HTERT RPE-1 (cell line): ENCODE measurements around the gene PCNX2.

Source experiments
- in situ Hi-C: fragments of 300-500 bp; cut with MboI; formaldehyde crosslinking; loops from 4 replicates; pipeline ENCODE4 v1.14.3; 2020; ENCODE audit warnings: low sequenced_read_pairs

Gene PCNX2

DNA sequence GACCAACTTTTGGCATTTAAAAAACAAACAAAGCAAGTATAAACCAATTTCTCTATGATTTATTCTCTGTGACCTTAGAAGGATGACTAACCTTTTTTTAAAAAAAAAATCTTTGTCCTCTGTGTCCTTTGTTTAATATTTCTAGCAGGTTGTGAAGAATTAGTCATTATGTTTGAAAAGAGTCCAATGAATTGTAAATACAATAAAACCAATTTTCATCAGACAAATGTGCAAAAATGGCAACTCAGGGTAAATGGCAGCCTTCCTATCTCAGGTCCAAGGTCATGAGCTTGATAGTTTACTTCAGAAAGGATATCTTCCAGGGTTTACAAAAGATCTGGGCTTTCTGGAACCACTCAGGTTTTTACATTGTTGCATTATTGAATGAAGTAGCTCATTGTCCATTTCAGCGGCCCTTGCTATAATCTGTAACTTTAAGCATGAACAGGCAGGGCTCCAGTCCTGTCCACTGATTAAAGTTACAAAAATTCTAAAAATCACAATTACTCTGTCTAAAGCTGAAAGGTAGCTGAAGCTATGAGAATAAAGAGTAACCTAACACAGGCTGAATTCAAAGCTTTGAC, 20.3 kb upstream of the PCNX2 start:
- in situ Hi-C loops: no loop called here

DNA sequence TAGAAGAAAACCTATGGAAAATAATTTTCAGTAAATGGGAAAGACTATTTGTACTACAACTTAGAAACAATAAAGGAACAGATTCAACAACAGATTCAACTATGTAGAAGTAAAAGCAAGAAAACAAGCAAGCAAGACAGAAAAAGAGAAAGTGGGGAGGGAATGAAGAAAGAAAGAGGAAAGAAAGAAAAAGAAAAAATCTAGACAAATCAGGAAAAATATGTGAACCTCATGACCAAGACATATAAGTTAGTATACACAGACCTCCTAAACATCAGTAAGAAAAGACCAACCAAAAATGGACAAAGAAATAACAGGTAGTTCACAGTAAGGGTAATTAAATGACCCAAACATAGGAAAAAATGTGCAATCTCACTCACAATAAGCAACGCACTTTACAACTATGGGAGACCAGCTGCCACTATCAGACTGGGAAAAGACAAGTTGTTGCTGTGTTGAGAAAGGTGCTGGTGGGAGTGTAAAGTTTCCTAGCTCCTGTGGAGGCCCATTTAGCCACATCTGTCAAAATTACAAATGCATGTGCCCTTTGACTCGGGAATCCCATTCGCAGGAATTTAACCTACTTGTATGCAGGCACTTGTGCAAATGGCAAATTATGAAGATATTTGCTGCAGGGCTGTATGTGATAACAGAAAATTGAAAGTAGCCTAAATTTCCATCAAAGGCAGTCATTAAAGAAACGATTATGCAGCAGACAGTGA, 18.1 kb upstream of the PCNX2 start:
- in situ Hi-C loops: no loop called here

DNA sequence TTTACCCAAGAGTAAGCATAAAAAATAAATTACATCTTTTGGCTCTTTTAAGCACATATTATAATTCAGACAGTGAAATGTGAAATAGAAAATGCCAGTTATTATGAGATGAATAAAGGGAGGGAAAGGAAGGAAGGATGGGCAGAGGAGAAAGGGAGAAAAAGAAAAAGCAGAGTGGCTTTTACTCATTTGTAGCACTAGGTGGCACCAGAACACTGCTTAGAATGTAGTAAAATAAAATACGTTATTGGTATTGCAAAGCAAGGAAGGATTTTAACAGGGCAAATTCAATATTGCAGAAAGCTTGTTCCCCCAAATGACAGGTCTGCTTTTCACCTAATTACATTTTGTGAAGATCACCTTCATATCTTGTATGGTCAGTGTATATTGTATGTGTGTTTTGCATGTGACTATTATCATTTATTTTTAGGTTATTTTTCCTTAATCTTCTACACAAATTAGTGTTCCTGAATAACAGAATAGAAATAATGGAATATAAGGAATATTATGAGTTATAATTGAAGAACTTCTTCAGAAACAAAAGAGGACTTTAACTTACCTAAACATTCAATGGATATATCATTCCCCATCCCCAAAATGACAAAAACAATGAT, 9.1 kb upstream of the PCNX2 start:
- in situ Hi-C loops: no loop called here

DNA sequence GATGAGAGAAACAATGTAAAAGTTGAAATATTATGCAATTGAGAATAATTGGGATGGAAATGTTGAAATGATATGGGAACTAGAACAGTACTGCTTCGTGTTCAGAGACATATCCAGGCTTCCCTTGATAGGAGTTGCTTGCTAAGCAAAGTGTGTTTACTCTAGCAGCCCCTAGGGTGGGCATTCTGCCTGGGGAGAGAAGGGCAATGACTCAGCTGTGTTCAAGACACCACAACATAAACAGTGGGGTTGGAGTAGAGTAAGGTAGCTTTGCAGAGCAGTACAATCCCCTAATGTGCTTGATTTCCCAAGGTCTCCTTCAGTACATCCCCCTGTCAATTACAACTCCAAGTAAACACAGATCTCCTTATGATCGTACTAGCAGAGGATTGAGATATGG, 4.8 kb upstream of the PCNX2 start:
- in situ Hi-C loops: no loop called here

DNA sequence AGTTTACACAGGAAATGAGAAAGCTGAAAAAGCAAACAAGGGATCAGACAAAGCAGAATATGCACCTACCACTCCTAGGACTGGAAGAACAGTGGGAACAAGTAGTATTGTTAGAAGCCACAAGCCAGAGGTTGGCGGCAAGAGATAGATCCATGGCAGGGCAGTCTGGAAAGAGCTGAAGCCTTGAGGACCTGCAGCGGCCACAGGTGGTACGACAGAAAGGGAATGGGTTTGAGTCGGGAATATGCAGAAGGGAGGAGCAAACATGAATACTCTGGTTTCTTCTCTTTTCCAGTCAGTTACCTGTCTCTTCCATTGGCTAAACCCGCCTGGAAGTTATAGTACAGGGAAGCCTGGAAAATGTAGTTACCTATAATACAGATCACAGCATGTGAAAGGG, 3.9 kb upstream of the PCNX2 start:
- in situ Hi-C loops: no loop called here

GRCh38 chr1:233295975-233296322, 424 bp upstream of the PCNX2 start:
- in situ Hi-C loops: no loop called here

DNA sequence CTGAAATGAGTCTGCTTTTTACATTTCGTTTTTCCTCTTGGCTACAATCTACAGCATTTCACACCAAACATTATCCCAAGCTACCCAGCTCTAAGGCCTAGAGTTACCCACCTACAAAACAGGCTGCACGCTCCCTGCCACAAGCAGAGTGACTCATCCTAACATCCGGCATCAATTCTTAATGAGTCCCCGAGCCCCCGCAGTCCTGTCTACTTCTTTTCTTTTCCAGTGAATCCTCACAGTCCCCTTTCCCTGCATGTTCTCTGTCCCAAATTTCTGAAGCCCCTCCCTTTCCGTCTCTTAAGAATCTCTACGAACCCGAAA, 650 bp downstream of the PCNX2 start:
- in situ Hi-C loops: no loop called here

GRCh38 chr1:233293556-233294446, 1.7 kb downstream of the PCNX2 start:
- in situ Hi-C loops: no loop called here

GRCh38 chr1:233290396-233291034, 5.0 kb downstream of the PCNX2 start:
- in situ Hi-C loops: no loop called here

- in situ Hi-C loops: no loop called here
Observed at GRCh38 chr1:233289676-233290075, 5.8 kb downstream of the PCNX2 start.

DNA sequence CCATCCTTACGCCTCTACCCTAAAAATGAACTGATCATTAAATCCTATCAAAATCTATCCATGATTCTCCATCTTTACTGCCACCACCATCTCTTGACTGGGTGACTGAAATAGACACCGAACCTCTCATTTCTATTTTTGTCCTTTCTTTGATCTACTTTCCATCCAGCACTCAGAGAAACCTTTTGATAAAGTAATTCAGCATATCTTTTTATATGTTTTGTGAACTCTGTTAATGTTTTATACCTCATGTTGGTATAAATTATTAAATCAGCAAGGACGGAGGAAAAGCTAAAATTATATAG, 13.0 kb downstream of the PCNX2 start:
- in situ Hi-C loops: no loop called here

DNA sequence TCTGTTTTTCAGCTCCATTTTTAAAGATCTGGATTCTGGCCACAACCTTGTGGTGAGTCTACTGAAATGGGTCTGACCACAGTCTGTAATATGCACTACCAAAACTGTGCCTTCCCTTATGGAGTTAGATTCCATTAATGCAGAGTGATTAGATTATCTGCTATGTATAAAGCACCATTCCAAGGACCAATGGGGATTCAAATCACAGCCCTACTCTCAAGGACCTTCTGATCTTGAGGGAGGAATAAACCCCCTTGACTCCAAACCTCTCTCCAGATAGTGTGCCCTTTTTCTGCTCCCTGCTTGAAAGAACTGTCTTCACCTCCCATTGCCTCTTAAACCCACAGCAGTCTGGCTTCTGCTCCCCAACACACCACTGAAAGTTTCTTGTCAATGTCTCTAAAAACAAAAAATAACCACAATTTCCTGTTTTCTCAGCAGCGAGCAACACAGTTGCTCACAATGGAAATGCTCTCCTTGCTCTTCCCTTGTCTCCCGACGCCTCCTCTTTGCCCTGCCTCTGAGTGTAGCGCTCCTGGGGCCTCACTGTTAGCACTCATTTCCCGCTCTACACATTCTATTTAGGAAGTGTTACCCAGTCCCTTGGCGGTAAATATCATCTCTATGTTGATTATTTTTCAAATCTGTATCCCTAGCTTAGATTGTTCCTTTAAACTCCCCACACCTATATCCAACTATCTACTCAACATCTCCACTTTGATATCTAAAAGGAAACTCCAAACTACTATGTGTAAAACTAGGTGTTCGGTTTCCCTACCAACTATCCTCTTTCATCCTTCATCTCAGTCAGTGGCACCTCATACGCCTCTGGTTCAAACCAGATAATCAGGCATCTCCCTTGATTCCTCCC, 13.6 kb downstream of the PCNX2 start:
- in situ Hi-C loops: no loop called here

- in situ Hi-C loops: no loop called here
Observed at GRCh38 chr1:233279971-233280370, 15.6 kb downstream of the PCNX2 start.

DNA sequence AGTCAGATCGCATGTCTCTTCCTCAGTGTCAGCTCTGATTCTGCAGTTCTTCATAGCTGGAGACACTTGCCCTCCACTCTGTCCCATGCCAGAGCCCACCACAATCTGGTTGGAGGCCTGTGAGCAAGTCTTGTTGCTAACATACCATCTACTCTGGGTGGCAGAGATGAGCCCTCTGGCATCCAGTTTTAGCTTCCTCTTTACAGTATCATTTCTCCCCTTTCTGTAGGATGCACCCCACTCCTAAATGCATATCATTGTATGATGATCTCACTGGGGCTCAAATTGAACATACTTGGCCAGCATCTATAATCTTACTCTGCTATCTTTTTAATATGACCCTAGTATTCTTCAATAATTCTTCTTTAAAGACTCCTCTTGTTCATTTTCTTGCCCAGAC, 16.9 kb downstream of the PCNX2 start:
- in situ Hi-C loops: no loop called here

- in situ Hi-C loops: no loop called here
Observed at GRCh38 chr1:233277637-233278606, 17.6 kb downstream of the PCNX2 start.

- in situ Hi-C loops: no loop called here
Observed at GRCh38 chr1:233269656-233270055, 25.9 kb downstream of the PCNX2 start.

DNA sequence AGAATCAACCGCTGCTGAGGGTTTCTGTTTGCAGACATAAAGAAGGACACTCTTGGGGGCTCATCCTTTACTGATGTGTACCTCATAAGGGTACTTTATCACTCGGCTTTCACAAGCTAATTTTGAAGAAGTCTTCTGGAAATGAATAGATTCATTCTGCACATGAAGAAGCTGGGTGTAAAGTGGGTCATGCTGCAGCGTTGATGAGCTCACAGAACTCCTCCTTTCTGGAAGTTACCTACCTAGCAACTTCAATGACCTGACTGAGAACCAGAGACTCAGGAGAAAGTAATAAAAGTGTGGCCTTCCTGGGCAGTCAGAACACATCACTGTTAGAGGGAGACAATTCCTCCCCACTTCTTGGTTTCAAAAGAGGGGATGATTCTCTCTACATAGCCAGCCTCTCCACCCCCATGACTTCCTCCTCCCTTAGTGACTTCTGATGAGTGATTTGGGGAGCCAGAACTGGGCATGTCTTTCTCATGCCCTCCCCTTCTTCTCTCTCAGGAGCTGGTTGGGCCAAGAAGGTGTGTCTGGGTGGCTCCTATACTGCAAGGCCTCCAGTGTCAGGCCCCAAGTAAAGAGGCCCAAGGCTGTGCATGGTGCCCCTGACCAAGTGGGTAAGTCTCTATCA, 27.0 kb downstream of the PCNX2 start:
- in situ Hi-C loops: no loop called here

GRCh38 chr1:233261695-233262094, 33.8 kb downstream of the PCNX2 start:
- in situ Hi-C loops: no loop called here

- in situ Hi-C loops: no loop called here
Observed at GRCh38 chr1:233261206-233261605, 34.3 kb downstream of the PCNX2 start.
